NOMO-1 treated with DMSO at 0.1 percent for 48 hours (cell line): ENCODE data around the gene YTHDF1.

Source experiments
- DNase-seq: peaks from one replicate; lab custom pipeline; 2025; ENCODE audit not compliant: unreplicated experiment; lab: John Stamatoyannopoulos, UW

Gene YTHDF1

DNA sequence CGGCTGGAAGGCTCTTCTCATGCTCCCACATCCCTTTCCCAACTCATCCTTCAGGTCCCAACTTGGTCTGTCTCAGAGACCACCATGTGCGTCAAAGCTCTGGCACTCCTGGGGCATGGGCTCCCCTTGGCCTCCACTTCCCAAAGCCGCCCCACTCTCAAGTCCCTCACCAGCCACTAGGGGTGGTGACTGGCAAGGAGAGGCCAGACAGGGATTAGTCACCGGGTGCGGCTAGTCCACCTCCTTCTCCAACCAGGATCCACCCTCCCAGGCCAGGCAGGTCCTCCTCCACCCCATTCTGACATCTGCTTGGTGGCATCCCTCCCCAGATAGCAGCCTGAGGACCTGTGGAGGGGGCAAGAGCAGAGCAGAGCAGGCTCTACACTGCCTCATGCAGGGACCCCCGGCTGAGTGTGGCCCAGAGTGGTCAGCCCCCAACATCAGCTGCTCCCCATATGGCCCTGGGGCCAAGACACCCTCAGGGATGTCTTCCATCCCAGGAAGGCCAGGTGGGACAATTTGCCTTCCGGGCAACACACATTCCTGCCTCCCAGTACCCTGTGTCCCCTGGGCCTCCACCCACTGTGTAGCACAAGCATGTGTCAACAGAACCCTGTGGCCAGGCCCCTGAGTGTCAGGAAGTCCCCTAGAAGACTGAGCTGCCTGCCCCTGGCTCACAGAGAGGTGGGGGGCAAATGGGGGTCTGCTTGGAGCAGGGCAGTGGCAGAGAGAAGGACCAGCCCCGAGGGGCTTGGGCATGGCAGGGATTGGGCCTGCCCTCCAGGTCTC is 29.2 kb downstream of the YTHDF1 start:
- no peak for DNase-seq

- no peak for DNase-seq
These were observed 29.8 kb downstream of the YTHDF1 start for GRCh38 chr20:63186084-63186483.

- DNase-seq, result no peak
These were observed 30.6 kb downstream of the YTHDF1 start for GRCh38 chr20:63185215-63185796.

GRCh38 chr20:63183422-63184146 is 32.3 kb downstream of the YTHDF1 start:
- no peak for DNase-seq

DNA sequence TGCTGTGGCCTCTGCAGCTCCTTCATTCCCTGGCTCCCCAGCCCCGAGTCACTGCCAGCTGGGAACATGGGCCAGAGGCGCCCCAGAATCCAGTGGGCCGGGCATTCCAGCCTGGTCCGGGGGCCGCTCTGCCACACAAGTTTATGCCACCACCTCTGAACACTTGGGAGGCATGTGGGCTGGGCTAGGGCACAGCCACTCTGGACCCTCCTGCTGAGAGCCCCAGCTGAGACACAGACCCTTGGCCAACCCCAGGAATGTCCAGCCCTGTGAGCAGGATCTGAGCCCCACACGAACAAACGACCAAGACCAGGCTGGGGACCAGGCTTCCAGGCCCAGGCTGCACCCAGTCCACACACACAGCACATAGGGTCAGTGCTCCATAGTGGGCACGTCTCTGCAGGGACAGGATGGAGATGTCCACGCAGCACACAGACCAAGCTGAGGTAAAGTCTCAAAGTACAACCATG is 33.0 kb downstream of the YTHDF1 start:
- DNase-seq, result no peak

GRCh38 chr20:63182425-63182824 is 33.5 kb downstream of the YTHDF1 start:
- no peak for DNase-seq

DNA sequence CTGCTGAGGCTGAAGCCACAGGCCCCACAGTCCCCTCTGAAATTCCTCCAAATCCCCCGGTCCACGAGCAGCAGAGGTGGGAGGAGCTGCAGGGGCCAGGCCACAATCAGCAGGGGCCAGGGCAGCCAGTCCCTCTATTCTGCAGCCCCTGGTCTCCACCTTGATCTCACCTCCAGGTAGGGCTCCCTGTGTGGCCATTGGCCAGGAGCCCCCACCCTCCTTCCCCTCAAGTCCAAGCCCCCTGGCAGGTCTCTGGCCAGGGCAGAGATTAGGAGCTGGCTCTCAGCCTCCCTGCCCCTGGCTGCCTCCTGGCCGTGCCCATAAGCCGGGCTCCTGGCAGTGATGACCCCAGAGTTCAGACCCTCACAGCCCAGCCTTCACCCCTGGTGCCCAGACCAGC is 34.7 kb downstream of the YTHDF1 start:
- DNase-seq, result no peak

GRCh38 chr20:63180569-63181185 is 35.3 kb downstream of the YTHDF1 start:
- no peak for DNase-seq

DNA sequence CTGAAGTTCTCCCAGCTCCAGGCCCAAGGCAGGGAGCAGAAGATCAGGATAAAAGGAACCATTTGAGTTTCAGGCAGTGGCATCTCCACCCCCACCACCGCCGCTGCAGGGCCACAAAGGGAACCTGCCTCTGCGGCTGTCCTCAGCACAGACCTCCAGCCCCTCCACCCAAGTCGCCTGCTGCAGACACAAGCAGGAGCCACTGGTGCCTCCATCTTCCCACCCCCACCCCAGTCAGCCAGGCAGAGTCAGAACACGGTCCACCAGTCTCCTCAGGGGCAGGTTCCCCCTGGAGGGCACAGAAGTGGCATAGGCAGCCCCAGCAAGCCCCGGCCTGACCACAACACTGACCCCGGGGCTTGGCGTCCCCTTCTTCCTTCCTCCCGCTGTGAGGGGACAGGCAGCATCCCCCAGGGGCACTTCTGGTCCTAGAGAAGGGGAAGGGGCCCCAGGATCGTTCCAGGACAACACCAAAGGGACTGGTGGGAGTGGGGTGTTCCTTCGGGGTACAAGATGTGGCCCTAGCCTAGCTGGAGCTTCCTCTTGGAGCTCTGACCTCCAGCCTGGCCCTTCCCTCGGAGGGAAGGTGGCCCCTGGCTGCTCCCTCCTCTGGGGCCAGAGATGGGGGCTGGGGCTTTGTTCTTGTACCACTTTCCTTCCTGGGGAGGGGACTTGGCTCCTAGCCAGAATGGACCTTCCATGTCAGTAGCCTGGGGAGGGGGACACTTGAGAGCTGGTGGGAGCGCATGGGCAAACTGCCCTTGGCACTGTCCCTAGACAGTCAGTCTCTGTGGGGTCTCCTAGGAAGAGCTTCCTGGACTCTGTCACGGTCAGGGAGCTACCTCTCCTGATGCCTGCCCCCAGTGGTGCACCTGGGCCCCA is 36.0 kb downstream of the YTHDF1 start:
- DNase-seq, result no peak

DNA sequence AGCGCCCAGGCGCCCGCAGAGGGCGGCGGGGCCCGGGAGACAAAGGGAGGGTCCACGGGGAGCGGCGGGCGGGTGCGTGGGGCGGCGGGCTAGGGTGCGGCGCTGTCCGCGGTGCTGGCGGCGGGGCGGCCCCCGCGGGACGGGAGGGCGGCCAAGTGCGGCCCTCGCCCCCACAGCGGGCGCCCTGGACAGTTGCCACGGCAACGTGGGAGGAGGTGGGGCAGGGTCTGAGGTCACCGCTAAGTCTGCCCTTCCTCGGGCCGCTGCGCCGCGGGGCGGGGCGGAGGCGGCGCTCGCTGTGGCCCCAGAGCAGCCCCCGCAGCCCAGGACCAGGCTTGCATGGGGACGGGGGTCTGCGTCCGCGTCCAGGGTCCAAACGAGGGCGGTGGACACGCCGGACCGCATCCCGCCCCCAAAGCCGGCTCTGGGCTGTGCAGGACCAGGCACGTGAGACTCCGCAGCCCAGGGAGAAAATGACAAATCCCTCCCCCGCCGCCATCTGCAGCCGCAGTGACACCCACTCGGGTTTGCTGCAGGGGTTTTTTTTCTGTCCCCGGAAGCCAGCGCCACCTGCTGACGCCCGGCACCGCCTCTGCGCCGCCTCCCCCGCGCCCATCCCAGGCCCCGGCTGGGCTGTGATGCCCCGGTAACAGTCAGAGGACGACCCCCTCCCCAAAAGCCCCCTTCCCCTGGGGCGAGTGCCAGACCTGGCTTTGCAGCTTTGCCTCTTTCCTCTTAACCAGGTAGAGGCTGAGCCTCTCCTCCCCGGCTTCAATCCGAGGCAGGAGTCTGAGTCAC is 36.8 kb downstream of the YTHDF1 start:
- DNase-seq, result no peak

DNA sequence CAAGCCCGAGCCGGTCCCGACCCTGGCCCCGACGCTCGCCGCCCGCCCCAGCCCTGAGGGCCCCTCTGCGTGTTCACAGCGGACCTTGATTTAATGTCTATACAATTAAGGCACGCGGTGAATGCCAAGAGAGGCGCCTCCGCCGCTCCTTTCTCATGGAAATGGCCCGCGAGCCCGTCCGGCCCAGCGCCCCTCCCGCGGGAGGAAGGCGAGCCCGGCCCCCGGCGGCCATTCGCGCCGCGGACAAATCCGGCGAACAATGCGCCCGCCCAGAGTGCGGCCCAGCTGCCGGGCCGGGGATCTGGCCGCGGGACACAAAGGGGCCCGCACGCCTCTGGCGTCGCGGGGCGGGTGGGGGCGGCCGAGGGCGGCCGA is 37.5 kb downstream of the YTHDF1 start:
- DNase-seq, result no peak

GRCh38 chr20:63177785-63178445 is 38.0 kb downstream of the YTHDF1 start:
- DNase-seq, result no peak

DNA sequence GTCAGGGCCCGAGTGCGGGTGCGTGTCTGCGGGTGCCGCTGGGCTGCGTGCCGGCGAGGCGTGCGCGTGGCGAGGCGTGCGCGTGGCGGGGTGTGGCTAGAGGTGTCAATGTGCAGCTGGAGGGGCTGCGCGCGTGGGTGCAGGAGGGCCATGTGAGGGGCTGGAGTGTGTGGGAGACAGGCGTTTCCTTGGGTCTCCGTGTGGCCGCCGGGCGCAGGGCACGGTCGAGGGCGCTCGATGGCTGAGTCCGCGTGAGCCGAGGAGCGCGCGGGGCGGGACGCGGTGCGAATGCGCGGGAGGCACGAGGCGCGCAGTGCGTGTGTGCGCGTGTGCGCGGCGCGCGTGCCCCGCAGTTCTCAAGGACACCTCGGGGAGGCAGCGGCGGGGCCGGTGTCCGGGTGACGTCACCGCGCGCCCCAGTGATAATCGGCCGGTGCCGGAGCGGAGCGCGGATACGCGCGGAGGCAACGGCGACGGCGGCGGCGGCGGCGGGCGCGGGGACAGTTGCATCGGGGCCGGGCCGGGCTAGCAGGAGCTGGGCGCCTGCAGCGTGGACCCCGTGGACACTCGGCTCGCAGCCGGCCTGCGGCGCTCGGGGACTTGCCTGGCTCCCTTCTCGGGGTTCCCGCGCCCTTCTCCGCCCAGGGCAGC is 38.7 kb downstream of the YTHDF1 start:
- no peak for DNase-seq

DNA sequence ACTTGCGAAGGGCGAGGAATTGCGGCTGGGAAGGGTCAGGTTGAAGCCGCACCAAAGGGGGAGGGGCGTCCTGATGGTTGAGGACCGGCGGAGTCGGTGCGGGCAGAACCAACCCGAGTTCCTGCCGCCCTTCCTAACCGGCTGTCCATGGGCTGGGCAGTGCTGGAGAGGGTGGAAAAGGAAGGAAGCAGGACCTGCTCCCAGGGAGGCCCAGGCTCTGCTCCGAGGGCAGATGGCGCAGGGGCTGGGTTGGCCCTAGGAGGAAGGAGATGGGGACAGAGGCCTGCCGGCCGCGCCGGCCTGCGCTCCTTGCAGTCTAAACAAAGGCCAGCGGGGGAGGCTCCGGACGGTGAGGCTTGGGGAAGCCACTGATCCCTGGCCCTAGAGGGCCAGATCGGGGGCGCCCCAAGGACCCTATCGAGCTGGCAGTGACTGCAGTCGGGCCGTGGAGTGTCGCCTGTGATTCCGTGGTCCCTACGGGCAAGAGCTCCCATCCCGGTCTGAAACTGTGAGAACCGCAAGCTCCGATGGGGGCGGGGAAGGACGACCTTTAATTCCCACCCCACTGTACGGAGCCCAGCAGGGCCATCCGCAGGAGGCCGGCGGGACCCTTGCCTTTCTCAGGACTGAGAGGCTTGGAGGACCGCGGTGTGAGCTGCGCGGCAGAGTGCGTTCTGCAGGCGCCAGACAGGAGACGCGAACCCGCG is 39.4 kb downstream of the YTHDF1 start:
- no peak for DNase-seq

- no peak for DNase-seq
These were observed 39.9 kb downstream of the YTHDF1 start for GRCh38 chr20:63176034-63176426.

GRCh38 chr20:63175038-63175895 is 40.7 kb downstream of the YTHDF1 start:
- DNase-seq, result no peak

GRCh38 chr20:63174309-63175037 is 41.5 kb downstream of the YTHDF1 start:
- no peak for DNase-seq
